ENCODE data around the gene LTB.

Gene LTB

GRCh38 chr6:31575335-31575901 is 6.8 kb downstream of the LTB start, which contains the start of gene TNF:
Gene TNF (plus strand): TSS chr6:31575565. CDS start chr6:31575742, 177 bp downstream.
- DNase-seq: peak; percentile 80

GRCh38 chr6:31574106-31575061 is 7.8 kb downstream of the LTB start:
- no peak for DNase-seq

GRCh38 chr6:31573239-31574105 is 8.8 kb downstream of the LTB start:
- DNase-seq: no peak

GRCh38 chr6:31572041-31572911 is 9.9 kb downstream of the LTB start, which contains the start of gene LTA:
Gene LTA (plus strand): TSS chr6:31572289. CDS start chr6:31572743, 454 bp downstream.
- peak; percentile 77 for DNase-seq

- DNase-seq: no peak
These were observed 12.2 kb downstream of the LTB start for GRCh38 chr6:31569861-31570536.

GRCh38 chr6:31568537-31568961 is 13.7 kb downstream of the LTB start:
- no peak for DNase-seq

GRCh38 chr6:31567531-31568370 is 14.5 kb downstream of the LTB start:
- no peak for DNase-seq

GRCh38 chr6:31560697-31561058 is 21.5 kb downstream of the LTB start:
- no peak for DNase-seq

GRCh38 chr6:31559958-31560696 is 22.1 kb downstream of the LTB start:
- DNase-seq: no peak

- DNase-seq: no peak
These were observed 22.6 kb downstream of the LTB start for GRCh38 chr6:31559606-31559957.

GRCh38 chr6:31558631-31559500 is 23.4 kb downstream of the LTB start:
- peak; percentile 70 for DNase-seq

- no peak for DNase-seq
These were observed 24.0 kb downstream of the LTB start for GRCh38 chr6:31558318-31558625.

- DNase-seq: no peak
These were observed 24.5 kb downstream of the LTB start for GRCh38 chr6:31557443-31558317.

GRCh38 chr6:31556307-31556706 is 25.9 kb downstream of the LTB start:
- no peak for DNase-seq

- peak; percentile 59 for DNase-seq
These were observed 30.9 kb downstream of the LTB start for GRCh38 chr6:31551371-31551770.

- no peak for DNase-seq
These were observed 33.7 kb downstream of the LTB start for GRCh38 chr6:31548544-31548873.

GRCh38 chr6:31547727-31548543 is 34.3 kb downstream of the LTB start:
- no peak for DNase-seq
